Psoas muscle (tissue), 8 donors: ENCODE measurements around the gene DIPK1B. TPM values are rescaled to one million over a fixed set of nuclear protein-coding genes. Genes with fewer than 3 reads are reported as not detected.
A peak's percentile ranks its signal among the peaks of the same experiment; 100 is the strongest.

ENCODE experiments used
- ATAC-seq, 4 donors: fragments of 200-7000 bp; cut with Tn5 transposase; one replicate each; pipeline ENCODE4 v1.9.1; 2020; ENCODE audit warnings: moderate library complexity in 3 of 4, mild to moderate bottlenecking in 2 of 4
- DNase-seq, 2 donors: peaks; one replicate each; pipeline ENCODE4 v3.0.0-alpha.2; 2020
- H3K27ac ChIP-seq: fragments of 200-600 bp; one replicate; pipeline ENCODE4 v1.8.0; 2022
- H3K27me3 ChIP-seq, 3 donors: fragments of 200-600 bp in 1 of 3; one replicate each; pipeline versions ENCODE4 v1.6.1 to v1.8.0; 2013 to 2022; ENCODE audit warnings: low read length in 2 of 3, mild to moderate bottlenecking in 2 of 3, moderate library complexity in 1 of 3; ENCODE audit not compliant: insufficient read depth in 3 of 3
- H3K36me3 ChIP-seq, 2 donors: fragments of 200-600 bp in 1 of 2; one replicate each; pipeline versions ENCODE4 v1.6.1 to v1.8.0; 2013 to 2022; ENCODE audit warnings: low read depth in 1 of 2, mild to moderate bottlenecking in 1 of 2, moderate library complexity in 1 of 2; ENCODE audit not compliant: insufficient read depth in 1 of 2
- H3K4me1 ChIP-seq: fragments of 200-600 bp; one replicate; pipeline ENCODE4 v1.8.0; 2022
- H3K4me3 ChIP-seq: fragments of 200-600 bp; one replicate; pipeline ENCODE4 v1.8.0; 2022; ENCODE audit warnings: mild to moderate bottlenecking
- H3K9me3 ChIP-seq: fragments of 200-600 bp; one replicate; pipeline ENCODE4 v1.8.0; 2022
- CTCF ChIP-seq: fragments of 200-600 bp; IDR thresholded peaks from one replicate; pipeline ENCODE4 v1.8.0; 2022; ENCODE audit warnings: antibody characterized with exemption
- WGBS, 3 donors: extraction: QIAGEN DNeasy Blood & Tissue Kit; methylation state at CpG; one replicate each; pipeline versions ENCODE4 v1.1.6 to v1.1.7; 2013; 5-methylcytosine and 5-hydroxymethylcytosine counted together
- intact Hi-C, 2 donors: fragments of 100-400 bp; cut with DNase I; formaldehyde crosslinking; loops; one replicate each; pipeline versions ENCODE4 v1.11.0 to v1.14.2; 2022
- polyA plus RNA-seq, 3 donors: library from polyadenylated mRNA; stranded (reverse); fragments of 200-250 nt; gene quantifications; one replicate each; pipeline ENCODE4 v1.2.3, GENCODE V29; 2013
- total RNA-seq, 4 donors: library from RNA; stranded (reverse); fragmentation: NEBNext Ultra II Directional in 2 of 4; extraction: Animal tissue kit (Norgen Biotek cat#: 25700) in 2 of 4; gene quantifications; one replicate each; pipeline versions ENCODE4 v1.2.1 to v1.2.4, GENCODE V29; 2021 to 2023
- donor health status: healthy with polysubstance abuse.
- donor health status: DM: no; HTN: no; CAD: no; lungs with moderate emphysema.
- donor health status: Bipolar disorder and iron deficiency.
- donor health status: healthy.
- donor health status: DM: yes; HTN: yes; CAD: no.
- donor health status: DM: no; HTN: no; CAD: no.
- donor health status: DM: no; HTN: no; CAD: no.
- donor health status: DM: yes; HTN: yes; CAD: no.

DIPK1B gene
- total and polyA plus RNA-seq, 7 donors, result 1.4 to 5.3 (median 2.4) TPM

- 67 to 82% (median 71%) methylated on average over 16 of the region's 16 CpGs for WGBS, 3 donors
- Histone ChIP-seq H3K4me1 (peaks cover 10% of the 10 kb centered on the region), H3K27ac (no peak overlapping the region), H3K36me3 (peaks cover 0 to 15% of the 10 kb centered on the region in 2 donors), H3K4me3 (no peak overlapping the region), H3K9me3 (no peaks in the 10 kb centered on the region), H3K27me3 (peaks cover 0 to 34% (median 17%) of the 10 kb centered on the region in 3 donors)
- no peak for TF ChIP-seq CTCF
- no peak for ATAC-seq
- intact Hi-C loops, result no loop called here
- no peak for DNase-seq
These were observed 5.0 kb downstream of the DIPK1B start for GRCh38 chr9:136717399-136717798.

GRCh38 chr9:136718345-136719194, 6.2 kb downstream of the DIPK1B start:
- H3K9me3 ChIP-seq, result no peaks in the 10 kb centered on the region
- H3K27ac ChIP-seq, result no peak overlapping the region
- ATAC-seq (peak in 1 of 4 donors; percentile 4), DNase-seq (no peak)
- no peak overlapping the region for H3K4me3 ChIP-seq
- no peak for TF ChIP-seq CTCF
- H3K4me1 ChIP-seq, result peaks cover 9% of the 10 kb centered on the region
- H3K36me3 ChIP-seq, result peaks cover 0 to 27% of the 10 kb centered on the region in 2 donors
- 67 to 77% (median 73%) methylated on average over 20 of the region's 20 CpGs for WGBS, 3 donors
- H3K27me3 ChIP-seq, result peaks cover 0 to 23% (median 8%) of the 10 kb centered on the region in 3 donors
- intact Hi-C loops, result no loop called here

GRCh38 chr9:136719195-136719880, 7.0 kb downstream of the DIPK1B start:
- DNase-seq (peak in 1 of 2 donors; percentile 65), ATAC-seq (peak in 3 of 4 donors; percentile 16 to 25 (median 19))
- Histone ChIP-seq H3K36me3 (peaks cover 0 to 34% of the 10 kb centered on the region in 2 donors), H3K4me3 (no peak overlapping the region), H3K27me3 (peaks cover 0 to 15% (median 8%) of the 10 kb centered on the region in 3 donors), H3K27ac (no peak overlapping the region), H3K4me1 (peaks cover 7% of the 10 kb centered on the region), H3K9me3 (no peaks in the 10 kb centered on the region)
- 52 to 61% (median 54%) methylated on average over 23 to 24 of the region's 24 CpGs for WGBS, 3 donors
- TF ChIP-seq CTCF, result no peak
- intact Hi-C loops, result no loop called here

GRCh38 chr9:136720251-136720897, 8.0 kb downstream of the DIPK1B start:
- ATAC-seq, result peak in 3 of 4 donors; percentile 3 to 13 (median 4)
- Histone ChIP-seq H3K27me3 (peaks cover 0 to 6% (median 3%) of the 10 kb centered on the region in 3 donors), H3K4me1 (peaks cover 14% of the 10 kb centered on the region), H3K4me3 (no peak overlapping the region), H3K9me3 (no peaks in the 10 kb centered on the region), H3K27ac (peak overlapping the region; percentile 11), H3K36me3 (peaks cover 0 to 45% of the 10 kb centered on the region in 2 donors)
- DNase-seq, result no peak
- intact Hi-C loops, result no loop called here
- WGBS, 3 donors, result 45 to 51% (median 49%) methylated on average over 19 to 20 of the region's 20 CpGs
- TF ChIP-seq CTCF, result no peak
